Lower leg skin (tissue), 3 donors: ENCODE data around the gene TFDP1.

Experiments
- POLR2A ChIP-seq, 2 donors: fragments of 450-650 bp; IDR thresholded peaks; one replicate each; pipeline ENCODE4 v1.6.1; 2016 to 2017; ENCODE audit warnings: antibody characterized with exemption in 2 of 2, mild to moderate bottlenecking in 1 of 2, moderate library complexity in 1 of 2
- TF ChIP-seq, protein P1 (sequence below), 3 donors: fragments of 450-650 bp; IDR thresholded peaks; one replicate each; pipeline ENCODE4 v1.5.1; 2016; ENCODE audit warnings: antibody characterized with exemption in 3 of 3, mild to moderate bottlenecking in 3 of 3, moderate library complexity in 2 of 3

DNA sequence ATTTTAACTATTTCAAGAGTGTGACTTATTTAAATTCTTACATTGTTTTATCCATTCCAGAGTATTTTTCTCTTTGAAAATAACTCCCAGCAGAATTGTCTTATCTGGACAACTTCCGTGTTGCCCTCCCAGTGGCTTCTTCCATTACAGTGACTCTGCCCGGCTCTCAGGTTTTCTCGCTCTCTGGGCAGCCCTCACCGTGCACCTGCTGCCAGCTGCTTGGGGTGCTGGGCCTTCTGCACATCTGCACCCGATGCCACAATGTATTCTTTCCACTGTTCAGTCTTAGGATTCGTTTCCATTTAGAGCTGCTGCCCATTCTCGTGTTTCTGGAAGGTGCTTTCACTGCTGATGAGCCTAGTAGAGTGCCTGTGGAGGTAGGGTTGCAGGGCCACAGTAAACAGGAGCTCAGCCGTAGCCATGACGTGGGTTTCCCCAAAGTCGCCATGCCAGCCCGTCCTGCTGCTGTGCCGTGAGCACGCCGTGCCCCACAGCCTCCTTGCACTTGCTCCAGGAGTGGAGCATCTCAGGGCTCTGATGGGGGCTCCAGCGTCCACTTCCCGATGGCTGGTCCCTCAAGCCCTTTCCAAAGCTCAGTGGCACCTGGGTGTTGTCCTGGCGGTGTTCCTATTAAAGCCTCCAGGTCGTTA is 48.0 kb upstream of the TFDP1 start:
- TF ChIP-seq, protein P1, sequence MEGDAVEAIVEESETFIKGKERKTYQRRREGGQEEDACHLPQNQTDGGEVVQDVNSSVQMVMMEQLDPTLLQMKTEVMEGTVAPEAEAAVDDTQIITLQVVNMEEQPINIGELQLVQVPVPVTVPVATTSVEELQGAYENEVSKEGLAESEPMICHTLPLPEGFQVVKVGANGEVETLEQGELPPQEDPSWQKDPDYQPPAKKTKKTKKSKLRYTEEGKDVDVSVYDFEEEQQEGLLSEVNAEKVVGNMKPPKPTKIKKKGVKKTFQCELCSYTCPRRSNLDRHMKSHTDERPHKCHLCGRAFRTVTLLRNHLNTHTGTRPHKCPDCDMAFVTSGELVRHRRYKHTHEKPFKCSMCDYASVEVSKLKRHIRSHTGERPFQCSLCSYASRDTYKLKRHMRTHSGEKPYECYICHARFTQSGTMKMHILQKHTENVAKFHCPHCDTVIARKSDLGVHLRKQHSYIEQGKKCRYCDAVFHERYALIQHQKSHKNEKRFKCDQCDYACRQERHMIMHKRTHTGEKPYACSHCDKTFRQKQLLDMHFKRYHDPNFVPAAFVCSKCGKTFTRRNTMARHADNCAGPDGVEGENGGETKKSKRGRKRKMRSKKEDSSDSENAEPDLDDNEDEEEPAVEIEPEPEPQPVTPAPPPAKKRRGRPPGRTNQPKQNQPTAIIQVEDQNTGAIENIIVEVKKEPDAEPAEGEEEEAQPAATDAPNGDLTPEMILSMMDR (IDR thresholded peaks at IDR 0.05): no peak
- no peak for TF ChIP-seq POLR2A (IDR thresholded peaks at IDR 0.05)
